ENCODE results near the gene ASIC4. TPM values are rescaled to one million over a fixed set of nuclear protein-coding genes. Genes with fewer than 3 reads are reported as not detected.

The ASIC4 gene
- total RNA-seq, 1 experiment from 2014 or later: 2.1 TPM

DNA sequence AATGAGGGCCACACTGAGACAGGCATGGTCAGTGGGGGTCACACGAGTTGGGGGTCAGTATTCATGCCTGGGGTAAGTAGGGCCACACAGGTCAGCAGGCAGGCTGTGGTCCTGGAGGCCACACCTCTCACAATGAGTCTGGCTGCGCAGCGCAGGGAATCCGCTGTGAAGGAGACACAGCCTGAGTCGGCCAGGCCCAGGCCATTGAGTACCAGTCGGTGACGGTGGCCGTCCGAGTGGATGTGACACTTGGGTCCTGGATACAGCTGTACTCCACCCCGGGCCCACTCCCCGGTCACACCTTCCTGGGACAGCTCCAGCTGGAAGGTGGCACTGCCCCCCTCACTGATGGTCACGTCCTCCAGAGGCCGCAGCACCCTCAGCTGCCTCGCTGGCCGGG, 40.1 kb downstream of the ASIC4 start:
- no peak for DNase-seq (ENCODE audit: low read depth, low spot score)
- Histone ChIP-seq H3K9me2 (ENCODE audit: insufficient read depth) (no peaks in the 10 kb centered on the region), H3K4me3 (replicated peaks in 1 of 2; ENCODE audit: low read depth in 1 of 2, low read length in 2 of 2) (no peak overlapping the region), H3K36me3 (ENCODE audit: control insufficient read depth in 1 of 2, insufficient read depth in 2 of 2, low read length in 2 of 2) (no peaks in the 10 kb centered on the region), H3K79me2 (ENCODE audit: insufficient read depth, low read length) (peaks cover 18% of the 10 kb centered on the region; the same call in 1 of the 2 replicates), H3K9ac (ENCODE audit: low read length) (no peak overlapping the region), H4K20me1 (ENCODE audit: insufficient read depth) (no peaks in the 10 kb centered on the region), H3K9me3 (ENCODE audit: control insufficient read depth in 1 of 2, insufficient read depth in 1 of 2, low read depth in 1 of 2, low read length in 2 of 2) (no peaks in the 10 kb centered on the region), H2AFZ (ENCODE audit: low read depth, low read length, poor library complexity, severe bottlenecking) (no peak overlapping the region), H3K27ac (ENCODE audit: low read depth, low read length) (no peak overlapping the region), H3K4me1 (ENCODE audit: control insufficient read depth in 1 of 2, insufficient read depth in 2 of 2, low read length in 2 of 2) (peaks cover 3 to 19% of the 10 kb centered on the region in 2 experiments; a peak in 3 of 4 replicates), H3K27me3 (ENCODE audit: insufficient read depth, low read length) (no peaks in the 10 kb centered on the region), H3K4me2 (ENCODE audit: low read length) (no peak overlapping the region)
- no peak for TF ChIP-seq FOSL1 (IDR thresholded peaks at IDR 0.05; ENCODE audit: low read depth)
- TF ChIP-seq EGR1 (IDR thresholded peaks at IDR 0.05; ENCODE audit: low read depth): no peak
- no peak for TF ChIP-seq ZNF274 (IDR thresholded peaks at IDR 0.05; ENCODE audit: low read depth, low read length)
- no peak for TF ChIP-seq CEBPB (IDR thresholded peaks at IDR 0.05; ENCODE audit: low read depth)
- TF ChIP-seq POLR2A (IDR thresholded peaks at IDR 0.05; ENCODE audit: borderline replicate concordance, extremely low read depth, insufficient read depth, insufficient read length): no peak
- no peak for TF ChIP-seq YY1 (IDR thresholded peaks at IDR 0.05; ENCODE audit: extremely low read depth, insufficient replicate concordance, low read depth, low read length)
- TF ChIP-seq, protein P1, sequence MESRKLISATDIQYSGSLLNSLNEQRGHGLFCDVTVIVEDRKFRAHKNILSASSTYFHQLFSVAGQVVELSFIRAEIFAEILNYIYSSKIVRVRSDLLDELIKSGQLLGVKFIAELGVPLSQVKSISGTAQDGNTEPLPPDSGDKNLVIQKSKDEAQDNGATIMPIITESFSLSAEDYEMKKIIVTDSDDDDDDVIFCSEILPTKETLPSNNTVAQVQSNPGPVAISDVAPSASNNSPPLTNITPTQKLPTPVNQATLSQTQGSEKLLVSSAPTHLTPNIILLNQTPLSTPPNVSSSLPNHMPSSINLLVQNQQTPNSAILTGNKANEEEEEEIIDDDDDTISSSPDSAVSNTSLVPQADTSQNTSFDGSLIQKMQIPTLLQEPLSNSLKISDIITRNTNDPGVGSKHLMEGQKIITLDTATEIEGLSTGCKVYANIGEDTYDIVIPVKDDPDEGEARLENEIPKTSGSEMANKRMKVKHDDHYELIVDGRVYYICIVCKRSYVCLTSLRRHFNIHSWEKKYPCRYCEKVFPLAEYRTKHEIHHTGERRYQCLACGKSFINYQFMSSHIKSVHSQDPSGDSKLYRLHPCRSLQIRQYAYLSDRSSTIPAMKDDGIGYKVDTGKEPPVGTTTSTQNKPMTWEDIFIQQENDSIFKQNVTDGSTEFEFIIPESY (IDR thresholded peaks at IDR 0.05; ENCODE audit: extremely low read depth, insufficient replicate concordance, low read length): no peak
- no peak for TF ChIP-seq SRF (IDR thresholded peaks at IDR 0.05; ENCODE audit: low read depth)
- no peak for TF ChIP-seq ZFX (IDR thresholded peaks at IDR 0.05)
- TF ChIP-seq SP1 (IDR thresholded peaks at IDR 0.05; ENCODE audit: low read depth): no peak
- TF ChIP-seq ELF1 (IDR thresholded peaks at IDR 0.05; ENCODE audit: borderline replicate concordance, low read depth): no peak
- no peak for TF ChIP-seq TCF7L2 (IDR thresholded peaks at IDR 0.05; ENCODE audit: borderline replicate concordance, extremely low read depth, insufficient read depth, insufficient read length)
- TF ChIP-seq JUND (IDR thresholded peaks at IDR 0.05): no peak
- no peak for TF ChIP-seq SIN3A (IDR thresholded peaks at IDR 0.05; ENCODE audit: low read depth)
- no peak for TF ChIP-seq EZH2phosphoT487 (IDR thresholded peaks at IDR 0.05; ENCODE audit: borderline replicate concordance)
- no peak for TF ChIP-seq RAD21 (IDR thresholded peaks at IDR 0.05; ENCODE audit: low read depth)
- TF ChIP-seq, protein P2, sequence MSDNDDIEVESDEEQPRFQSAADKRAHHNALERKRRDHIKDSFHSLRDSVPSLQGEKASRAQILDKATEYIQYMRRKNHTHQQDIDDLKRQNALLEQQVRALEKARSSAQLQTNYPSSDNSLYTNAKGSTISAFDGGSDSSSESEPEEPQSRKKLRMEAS (IDR thresholded peaks at IDR 0.05): no peak
- TF ChIP-seq, protein P3, sequence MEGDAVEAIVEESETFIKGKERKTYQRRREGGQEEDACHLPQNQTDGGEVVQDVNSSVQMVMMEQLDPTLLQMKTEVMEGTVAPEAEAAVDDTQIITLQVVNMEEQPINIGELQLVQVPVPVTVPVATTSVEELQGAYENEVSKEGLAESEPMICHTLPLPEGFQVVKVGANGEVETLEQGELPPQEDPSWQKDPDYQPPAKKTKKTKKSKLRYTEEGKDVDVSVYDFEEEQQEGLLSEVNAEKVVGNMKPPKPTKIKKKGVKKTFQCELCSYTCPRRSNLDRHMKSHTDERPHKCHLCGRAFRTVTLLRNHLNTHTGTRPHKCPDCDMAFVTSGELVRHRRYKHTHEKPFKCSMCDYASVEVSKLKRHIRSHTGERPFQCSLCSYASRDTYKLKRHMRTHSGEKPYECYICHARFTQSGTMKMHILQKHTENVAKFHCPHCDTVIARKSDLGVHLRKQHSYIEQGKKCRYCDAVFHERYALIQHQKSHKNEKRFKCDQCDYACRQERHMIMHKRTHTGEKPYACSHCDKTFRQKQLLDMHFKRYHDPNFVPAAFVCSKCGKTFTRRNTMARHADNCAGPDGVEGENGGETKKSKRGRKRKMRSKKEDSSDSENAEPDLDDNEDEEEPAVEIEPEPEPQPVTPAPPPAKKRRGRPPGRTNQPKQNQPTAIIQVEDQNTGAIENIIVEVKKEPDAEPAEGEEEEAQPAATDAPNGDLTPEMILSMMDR (IDR thresholded peaks at IDR 0.05 in 2 of 3, conservative IDR thresholded peaks at IDR 0.05 in 1 of 3; ENCODE audit: borderline replicate concordance in 1 of 3, insufficient read depth in 1 of 3, low read depth in 2 of 3, low read length in 2 of 3): no peak
- ChIA-PET CTCF (no interaction called here), RAD21 (ENCODE audit: low non-redundant PET in 1 of 2, low total read pairs in 2 of 2, uncharacterized antibody in 2 of 2, unreplicated experiment in 2 of 2) (no interaction called here), POLR2A (no interaction called here)
- BruUV-seq (replicated peaks): no TSS peak
- ATAC-seq: no peak
- intact Hi-C loops (cut with micrococcal nuclease): no loop called here
